Neural progenitor cell (in vitro differentiated cells): ENCODE measurements around the gene C16orf74. TPM values are rescaled to one million over a fixed set of nuclear protein-coding genes. Genes with fewer than 3 reads are reported as not detected.

Source experiments
- DNase-seq: peaks from one replicate; pipeline ENCODE4 v3.0.0-alpha.2; 2016; ENCODE audit warnings: low spot score
- H2AFZ ChIP-seq: fragments of 200-600 bp; sonication (generic); replicated peaks from 2 replicates; pipeline ENCODE4 v1.6.1; 2016; ENCODE audit warnings: antibody characterized with exemption
- H3F3A ChIP-seq: fragments of 200-600 bp; sonication (generic); 2 replicates; pipeline ENCODE4 v1.6.1; 2016; ENCODE audit warnings: antibody characterized with exemption, low read depth
- H3K27ac ChIP-seq: fragments of 200-600 bp; sonication (generic); 2 replicates; pipeline ENCODE4 v1.5.1; 2016; ENCODE audit warnings: mild to moderate bottlenecking
- H3K27me3 ChIP-seq: fragments of 200-600 bp; sonication (generic); 2 replicates; pipeline ENCODE4 v1.6.1; 2016; ENCODE audit warnings: mild to moderate bottlenecking, moderate library complexity
- H3K36me3 ChIP-seq: fragments of 200-600 bp; sonication (generic); 2 replicates; pipeline ENCODE4 v1.5.1; 2016
- H3K4me1 ChIP-seq: fragments of 200-600 bp; sonication (generic); 2 replicates; pipeline ENCODE4 v1.6.1; 2016; ENCODE audit warnings: mixed run types
- H3K4me2 ChIP-seq: fragments of 200-600 bp; sonication (generic); 2 replicates; pipeline ENCODE4 v1.6.1; 2016
- H3K4me3 ChIP-seq: fragments of 200-600 bp; sonication (generic); 2 replicates; pipeline ENCODE4 v1.5.1; 2016
- H3K79me2 ChIP-seq: fragments of 200-600 bp; sonication (generic); 2 replicates; pipeline ENCODE4 v1.6.1; 2016; ENCODE audit warnings: low read depth
- H3K9ac ChIP-seq: fragments of 200-600 bp; sonication (generic); 2 replicates; pipeline ENCODE4 v1.6.1; 2016
- H3K9me3 ChIP-seq: fragments of 200-600 bp; sonication (generic); 2 replicates; pipeline ENCODE4 v1.5.1; 2016; ENCODE audit warnings: low read depth
- H4K20me1 ChIP-seq: fragments of 200-600 bp; sonication (generic); 2 replicates; pipeline ENCODE4 v1.6.1; 2016; ENCODE audit warnings: low read depth
- H3K27ac Mint-ChIP-seq: 3 replicates; pipeline ENCODE4 v1.8.0; 2021; ENCODE audit warnings: mixed read lengths
- H3K27me3 Mint-ChIP-seq: 2 replicates; pipeline ENCODE4 v1.8.0; 2022; ENCODE audit warnings: low read depth, mild to moderate bottlenecking, inconsistent platforms, moderate library complexity, mixed read lengths; ENCODE audit not compliant: insufficient read depth
- H3K36me3 Mint-ChIP-seq: 3 replicates; pipeline ENCODE4 v1.8.0; 2021; ENCODE audit warnings: mixed read lengths
- H3K4me1 Mint-ChIP-seq: 3 replicates; pipeline ENCODE4 v1.8.0; 2021; ENCODE audit warnings: mixed read lengths
- H3K4me3 Mint-ChIP-seq: 3 replicates; pipeline ENCODE4 v1.8.0; 2021; ENCODE audit warnings: mild to moderate bottlenecking, moderate library complexity, mixed read lengths
- H3K9me3 Mint-ChIP-seq: 3 replicates; pipeline ENCODE4 v1.8.0; 2020; ENCODE audit warnings: mixed read lengths
- EZH2 ChIP-seq: fragments of 200-600 bp; sonication (generic); IDR thresholded peaks from 2 replicates; pipeline ENCODE4 v1.6.1; 2017; ENCODE audit warnings: antibody characterized with exemption, mild to moderate bottlenecking, moderate library complexity
- EZH2phosphoT487 ChIP-seq: fragments of 200-600 bp; sonication (generic); IDR thresholded peaks from 2 replicates; pipeline ENCODE4 v1.6.1; 2017; ENCODE audit warnings: antibody characterized with exemption
- total RNA-seq: library from RNA; depleted of rRNA; stranded (reverse); fragments of >200 nt; gene quantifications from 2 replicates; pipeline ENCODE4 v1.2.3, GENCODE V29; 2015; ENCODE audit warnings: low replicate concordance
- TF ChIP-seq, protein P1 (sequence below): fragments of 200-600 bp; sonication (generic); IDR thresholded peaks from 2 replicates; pipeline ENCODE4 v1.5.1; 2017; ENCODE audit warnings: antibody characterized with exemption, mild to moderate bottlenecking

C16orf74 gene
- total RNA-seq, 1 donor from 2014 or later, result not detected

DNA sequence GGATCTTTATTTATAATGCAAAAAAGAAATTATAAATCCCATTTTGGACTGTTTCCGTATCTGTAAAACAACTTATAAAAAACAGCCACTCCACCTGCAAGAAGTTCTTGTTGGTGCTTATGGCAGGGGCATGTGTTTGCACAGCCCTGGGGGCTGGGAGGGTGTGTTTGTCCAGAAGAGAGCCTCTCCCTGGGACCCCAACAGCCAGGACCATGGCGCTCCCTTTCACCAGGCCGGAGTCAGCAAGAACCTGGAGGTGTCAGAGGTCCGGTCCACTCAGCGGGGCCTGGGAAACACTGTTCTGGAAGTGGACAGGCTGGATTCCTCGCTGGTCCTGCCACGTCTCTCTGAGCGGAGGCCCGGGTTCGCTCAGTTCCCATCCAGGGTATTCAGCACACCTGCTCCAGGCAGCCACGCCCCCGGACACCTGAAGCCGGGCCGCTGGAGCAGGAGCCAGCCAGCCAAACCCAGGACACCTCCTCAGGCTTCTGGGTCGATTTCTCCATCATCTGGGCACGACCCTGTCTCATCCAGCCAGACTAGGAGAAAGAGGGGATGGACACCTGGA lies 43.3 kb downstream of the C16orf74 start:
- Histone ChIP-seq H3K4me3 (no peak overlapping the region), H4K20me1 (no peaks in the 10 kb centered on the region), H3K36me3 (no peaks in the 10 kb centered on the region), H3K9me3 (no peaks in the 10 kb centered on the region), H2AFZ (no peak overlapping the region), H3K79me2 (no peaks in the 10 kb centered on the region), H3K4me1 (peaks cover 1% of the 10 kb centered on the region), H3K27ac (no peak overlapping the region), H3K4me2 (no peak overlapping the region), H3K27me3 (no peaks in the 10 kb centered on the region), H3F3A (no peaks in the 10 kb centered on the region), H3K9ac (no peak overlapping the region)
- Mint-ChIP-seq H3K36me3 (no peaks in the 10 kb centered on the region), H3K4me3 (no peak overlapping the region), H3K27me3 (peaks cover 8% of the 10 kb centered on the region), H3K4me1 (peaks cover 4% of the 10 kb centered on the region), H3K27ac (no peak overlapping the region), H3K9me3 (peaks cover 3% of the 10 kb centered on the region)
- no peak for DNase-seq
- TF ChIP-seq EZH2 (no peak), EZH2phosphoT487 (no peak)
- TF ChIP-seq, protein P1, sequence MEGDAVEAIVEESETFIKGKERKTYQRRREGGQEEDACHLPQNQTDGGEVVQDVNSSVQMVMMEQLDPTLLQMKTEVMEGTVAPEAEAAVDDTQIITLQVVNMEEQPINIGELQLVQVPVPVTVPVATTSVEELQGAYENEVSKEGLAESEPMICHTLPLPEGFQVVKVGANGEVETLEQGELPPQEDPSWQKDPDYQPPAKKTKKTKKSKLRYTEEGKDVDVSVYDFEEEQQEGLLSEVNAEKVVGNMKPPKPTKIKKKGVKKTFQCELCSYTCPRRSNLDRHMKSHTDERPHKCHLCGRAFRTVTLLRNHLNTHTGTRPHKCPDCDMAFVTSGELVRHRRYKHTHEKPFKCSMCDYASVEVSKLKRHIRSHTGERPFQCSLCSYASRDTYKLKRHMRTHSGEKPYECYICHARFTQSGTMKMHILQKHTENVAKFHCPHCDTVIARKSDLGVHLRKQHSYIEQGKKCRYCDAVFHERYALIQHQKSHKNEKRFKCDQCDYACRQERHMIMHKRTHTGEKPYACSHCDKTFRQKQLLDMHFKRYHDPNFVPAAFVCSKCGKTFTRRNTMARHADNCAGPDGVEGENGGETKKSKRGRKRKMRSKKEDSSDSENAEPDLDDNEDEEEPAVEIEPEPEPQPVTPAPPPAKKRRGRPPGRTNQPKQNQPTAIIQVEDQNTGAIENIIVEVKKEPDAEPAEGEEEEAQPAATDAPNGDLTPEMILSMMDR, result no peak

DNA sequence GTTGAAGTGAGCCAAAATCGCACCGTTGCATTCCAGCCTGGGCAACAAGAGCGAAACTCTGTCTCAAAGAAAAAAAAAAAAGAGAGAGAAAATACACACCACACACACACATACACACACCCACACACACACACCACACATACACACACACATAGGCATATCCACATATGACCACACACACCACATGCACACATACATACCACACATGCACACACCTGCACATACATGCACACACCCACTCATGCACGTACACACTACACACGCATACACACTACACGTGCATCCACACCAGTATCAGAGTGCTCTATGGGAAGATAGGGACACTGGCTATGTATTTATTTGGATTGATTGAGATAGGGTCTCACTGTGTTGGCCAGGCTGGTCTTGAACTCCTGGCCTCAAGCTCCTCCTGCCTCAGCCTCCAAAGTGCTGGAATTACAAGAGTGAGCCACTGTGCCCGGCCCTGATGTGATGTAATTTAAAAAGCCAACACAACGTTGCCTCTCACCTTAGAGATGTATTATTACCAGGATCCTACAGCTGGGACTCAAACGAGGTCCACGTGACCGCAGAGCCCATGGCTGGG lies 44.4 kb downstream of the C16orf74 start:
- H3K4me1 Mint-ChIP-seq, result peaks cover 4% of the 10 kb centered on the region
- H3K27ac Mint-ChIP-seq, result no peak overlapping the region
- TF ChIP-seq EZH2phosphoT487 (no peak), EZH2 (no peak)
- TF ChIP-seq, protein P1, result no peak
- no peak for DNase-seq
- H3K9me3 Mint-ChIP-seq, result no peaks in the 10 kb centered on the region
- H3K9ac ChIP-seq, result no peak overlapping the region
- no peak overlapping the region for H2AFZ ChIP-seq
- H3K27me3 ChIP-seq, result no peaks in the 10 kb centered on the region
- H3K27ac ChIP-seq, result no peak overlapping the region
- no peaks in the 10 kb centered on the region for H3K4me1 ChIP-seq
- H3K36me3 ChIP-seq, result no peaks in the 10 kb centered on the region
- H3F3A ChIP-seq, result no peaks in the 10 kb centered on the region
- H3K4me2 ChIP-seq, result no peak overlapping the region
- H4K20me1 ChIP-seq, result no peaks in the 10 kb centered on the region
- H3K36me3 Mint-ChIP-seq, result no peaks in the 10 kb centered on the region
- no peak overlapping the region for H3K4me3 ChIP-seq
- H3K9me3 ChIP-seq, result no peaks in the 10 kb centered on the region
- H3K4me3 Mint-ChIP-seq, result no peak overlapping the region
- H3K27me3 Mint-ChIP-seq, result peaks cover 5% of the 10 kb centered on the region
- H3K79me2 ChIP-seq, result no peaks in the 10 kb centered on the region

DNA sequence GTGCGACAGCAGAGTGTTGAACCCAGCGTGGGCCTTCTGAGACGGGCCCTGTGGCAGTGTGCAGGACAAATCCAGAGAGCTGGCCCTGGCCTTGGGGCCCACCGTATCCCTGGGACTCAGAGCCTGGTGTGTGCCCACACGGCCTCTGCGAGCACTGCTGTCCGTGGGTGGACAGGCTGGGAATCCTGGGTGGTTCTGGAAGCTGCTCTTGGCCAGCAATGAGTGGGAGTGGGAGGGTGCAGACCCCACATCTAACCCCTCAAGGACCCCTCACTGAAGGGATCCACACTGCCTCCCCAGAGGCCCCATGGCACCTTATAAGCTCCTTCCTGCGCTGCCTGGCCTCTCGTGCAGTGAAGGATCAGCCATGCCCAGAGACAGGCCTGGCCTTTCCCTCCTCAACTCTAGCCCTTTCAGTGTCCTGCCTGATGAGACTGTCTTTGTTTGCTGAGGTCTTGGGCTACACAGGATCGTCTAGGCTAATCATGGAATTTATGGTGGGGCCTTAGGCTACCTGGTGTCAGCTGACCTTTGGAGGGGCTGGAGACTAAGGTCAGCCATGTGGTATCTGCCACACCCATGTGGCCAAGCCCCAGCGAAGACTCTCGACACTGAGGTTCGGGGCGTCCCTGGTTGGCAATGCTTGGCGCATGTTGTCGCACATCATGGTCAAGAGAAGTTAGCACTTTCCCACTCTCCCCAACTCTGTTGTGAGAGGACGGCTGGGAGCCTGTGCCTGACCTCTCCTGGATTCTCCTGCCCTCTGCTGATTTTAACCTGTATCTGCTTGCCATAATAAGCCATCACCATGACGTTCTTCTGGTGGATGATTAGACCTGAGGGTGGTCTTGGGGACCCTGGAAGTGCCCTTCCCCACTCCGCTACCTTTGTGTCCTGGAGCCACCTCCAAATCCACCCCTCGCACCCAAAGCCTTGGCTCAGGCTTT lies 45.7 kb downstream of the C16orf74 start:
- no peak overlapping the region for H3K4me3 ChIP-seq
- H4K20me1 ChIP-seq, result no peaks in the 10 kb centered on the region
- no peaks in the 10 kb centered on the region for H3K9me3 Mint-ChIP-seq
- H3K4me1 Mint-ChIP-seq, result no peaks in the 10 kb centered on the region
- no peak overlapping the region for H3K4me2 ChIP-seq
- H3K79me2 ChIP-seq, result no peaks in the 10 kb centered on the region
- no peaks in the 10 kb centered on the region for H3K4me1 ChIP-seq
- H3K36me3 Mint-ChIP-seq, result no peaks in the 10 kb centered on the region
- no peaks in the 10 kb centered on the region for H3F3A ChIP-seq
- no peaks in the 10 kb centered on the region for H3K27me3 Mint-ChIP-seq
- H3K27me3 ChIP-seq, result no peaks in the 10 kb centered on the region
- peak overlapping the region; percentile 53 for H3K27ac Mint-ChIP-seq
- H2AFZ ChIP-seq, result no peak overlapping the region
- no peaks in the 10 kb centered on the region for H3K36me3 ChIP-seq
- no peaks in the 10 kb centered on the region for H3K9me3 ChIP-seq
- no peak for DNase-seq
- TF ChIP-seq, protein P1, result no peak
- TF ChIP-seq EZH2phosphoT487, result no peak
- no peak for TF ChIP-seq EZH2
- no peak overlapping the region for H3K27ac ChIP-seq
- no peak overlapping the region for H3K9ac ChIP-seq
- H3K4me3 Mint-ChIP-seq, result peak overlapping the region; percentile 27
